ENCODE results near the gene AK9. TPM values are rescaled to one million over a fixed set of nuclear protein-coding genes. Genes with fewer than 3 reads are reported as not detected.

Gene AK9
- total and polyA plus RNA-seq, 2 of the 8 experiments (the other 6 are each of a cell fraction or from before 2014, with no cell fraction given), result 1.8 to 2.2 TPM

GRCh38 chr6:109738667-109739066, 47.7 kb upstream of the AK9 start:
- H4K91ac ChIP-seq (replicated peaks; ENCODE audit: insufficient read length, low read length), result no peak overlapping the region
- H3K4me1 ChIP-seq (replicated peaks in 1 of 4; ENCODE audit: control insufficient read depth in 3 of 4, insufficient read depth in 4 of 4, low read length in 3 of 4), result peaks cover 4 to 16% (median 12%) of the 10 kb centered on the region in 4 experiments; a peak in 6 of 7 replicates
- H2AK5ac ChIP-seq (ENCODE audit: low read depth, low read length), result no peak overlapping the region
- ChIA-PET POLR2A (ENCODE audit: partially characterized antibody) (no interaction called here), CTCF (ENCODE audit: partially characterized antibody) (interaction anchor here (0.7 to 1.2 kb wide), 2 partner anchors 44 to 301 kb away, joined by 3 to 5 read pairs; no protein-coding TSS in a partner anchor)
- no peak overlapping the region for H2BK20ac ChIP-seq (ENCODE audit: low read length)
- H2AFZ ChIP-seq (ENCODE audit: low read length), result no peak overlapping the region
- DNase-seq (ENCODE audit: low read depth in 1 of 2, low spot score in 2 of 2), result no peak
- H2BK120ac ChIP-seq (replicated peaks; ENCODE audit: low read depth, low read length), result no peak overlapping the region
- H3K23me2 ChIP-seq (ENCODE audit: low read depth, low read length), result no peaks in the 10 kb centered on the region
- 0 out of 2 replicates have a peak overlapping the region, but pooled peaks have one; percentile 6 for H2BK15ac ChIP-seq (ENCODE audit: low read length)
- H3K27me3 ChIP-seq (replicated peaks in 1 of 4; ENCODE audit: control insufficient read depth in 3 of 4, extremely low read depth in 1 of 4, insufficient read depth in 3 of 4, low read length in 3 of 4), result peaks cover 0 to 1% (median 0%) of the 10 kb centered on the region in 4 experiments; a peak in 1 of 7 replicates
- WGBS, 2 experiments (ENCODE audit: extremely low coverage in 1 of 2, insufficient coverage in 1 of 2, insufficient read length in 1 of 2, insufficient replicate concordance in 2 of 2, low coverage in 1 of 2, low lambda C conversion rate in 2 of 2, missing lambda C conversion rate in 1 of 2), result 83% methylated on average over 2 of the region's 2 CpGs; no CpG with 5 or more reads in 1 of the 2 experiments
- peaks cover 0 to 2% (median 0%) of the 10 kb centered on the region in 4 experiments; a peak in 4 of 8 replicates for H3K36me3 ChIP-seq (ENCODE audit: control insufficient read depth in 2 of 4, insufficient read depth in 4 of 4, low read length in 3 of 4)
- no peak overlapping the region for H3K18ac ChIP-seq (ENCODE audit: extremely low read depth, low read length)
- no peak overlapping the region for H3K4me2 ChIP-seq (ENCODE audit: insufficient read depth in 1 of 2, low read depth in 2 of 2, low read length in 2 of 2)
- no peak overlapping the region for H3K14ac ChIP-seq (ENCODE audit: insufficient read length)
- no peaks in the 10 kb centered on the region for H3K79me1 ChIP-seq (ENCODE audit: low read depth, low read length)
- no peak overlapping the region for H3K27ac ChIP-seq (ENCODE audit: low read depth, low read length)
- H2BK5ac ChIP-seq (ENCODE audit: low read depth, low read length), result no peak overlapping the region
- no peak overlapping the region for H3K56ac ChIP-seq (replicated peaks; ENCODE audit: insufficient read length, low read depth, low read length)
- TF ChIP-seq KDM1A (IDR thresholded peaks at IDR 0.05; ENCODE audit: borderline replicate concordance, low read length) (no peak), SRF (IDR thresholded peaks at IDR 0.05; ENCODE audit: low read depth, low read length) (no peak), RBBP5 (IDR thresholded peaks at IDR 0.05; ENCODE audit: borderline replicate concordance, low read depth, low read length) (no peak), SIX5 (IDR thresholded peaks at IDR 0.05; ENCODE audit: low read depth, low read length) (no peak), NANOG (IDR thresholded peaks at IDR 0.05; ENCODE audit: insufficient read depth, low read depth, low read length, poor library complexity, severe bottlenecking) (no peak), BACH1 (IDR thresholded peaks at IDR 0.05; ENCODE audit: low read length) (no peak), EP300 (IDR thresholded peaks at IDR 0.05; ENCODE audit: borderline replicate concordance in 1 of 2, low read depth in 2 of 2, low read length in 2 of 2) (no peak), PHF8 (conservative IDR thresholded peaks at IDR 0.05; ENCODE audit: low read depth, low read length) (no peak)
- no peak overlapping the region for H4K5ac ChIP-seq (ENCODE audit: insufficient read length, low read depth, low read length)
- no peak overlapping the region for H3K4ac ChIP-seq (replicated peaks; ENCODE audit: insufficient read length, low read depth, low read length)
- H4K20me1 ChIP-seq (replicated peaks in 1 of 2; ENCODE audit: control insufficient read depth in 1 of 2, insufficient read depth in 2 of 2, low read length in 2 of 2), result no peaks in the 10 kb centered on the region
- H3K9me3 ChIP-seq (ENCODE audit: insufficient read depth in 2 of 2, low read depth in 1 of 2, low read length in 1 of 2), result no peaks in the 10 kb centered on the region
- peak; percentile 13 for FAIRE-seq
- no peak overlapping the region for H3K23ac ChIP-seq (ENCODE audit: insufficient read length)
- no peaks in the 10 kb centered on the region for H3K79me2 ChIP-seq (ENCODE audit: control insufficient read depth in 1 of 2, insufficient read depth in 2 of 2, low read length in 2 of 2)
- H3K4me3 ChIP-seq (ENCODE audit: extremely low read depth in 1 of 4, insufficient read depth in 2 of 4, low read depth in 3 of 4, low read length in 4 of 4), result no peak overlapping the region
- H4K8ac ChIP-seq (ENCODE audit: extremely low read depth, insufficient read depth, low read length), result no peak overlapping the region
- no peak overlapping the region for H2BK12ac ChIP-seq (ENCODE audit: low read depth, low read length)
- H3K9ac ChIP-seq (replicated peaks in 1 of 4; ENCODE audit: extremely low read depth in 1 of 4, low read depth in 3 of 4, low read length in 3 of 4), result no peak overlapping the region
